ENCODE results near the gene BCL11B. TPM values are rescaled to one million over a fixed set of nuclear protein-coding genes. Genes with fewer than 3 reads are reported as not detected.
"Not testable (repeated sequence)": the region's sequence is repeated elsewhere in the genome, so short reads cannot be mapped to it uniquely, and the experiment has no call there.

The BCL11B gene
- total RNA-seq, 1 donor from 2014 or later, result 0.43 TPM

GRCh38 chr14:99242238-99242637, 29.8 kb downstream of the BCL11B start:
- DNase-seq (ENCODE audit: low spot score), result no peak
- ATAC-seq, result no peak

GRCh38 chr14:99241325-99242010, 30.5 kb downstream of the BCL11B start:
- ATAC-seq, result no peak
- no peak for DNase-seq (ENCODE audit: low spot score)

GRCh38 chr14:99240627-99241324, 31.2 kb downstream of the BCL11B start:
- DNase-seq (ENCODE audit: low spot score), result no peak
- ATAC-seq, result no peak

GRCh38 chr14:99239661-99240092, 32.3 kb downstream of the BCL11B start:
- DNase-seq (ENCODE audit: low spot score) (no peak), ATAC-seq (no peak)

- DNase-seq (ENCODE audit: low spot score) (no peak), ATAC-seq (no peak)
These were observed 33.8 kb downstream of the BCL11B start for GRCh38 chr14:99238216-99238615.

GRCh38 chr14:99237288-99237687, 34.7 kb downstream of the BCL11B start:
- no peak for ATAC-seq
- no peak for DNase-seq (ENCODE audit: low spot score)

GRCh38 chr14:99236386-99237138, 35.4 kb downstream of the BCL11B start:
- ATAC-seq, result no peak
- DNase-seq (ENCODE audit: low spot score), result no peak

- DNase-seq (ENCODE audit: low spot score), result no peak
- ATAC-seq, result no peak
These were observed 36.2 kb downstream of the BCL11B start for GRCh38 chr14:99235582-99236320.

GRCh38 chr14:99234961-99235571, 36.9 kb downstream of the BCL11B start:
- no peak for ATAC-seq
- no peak for DNase-seq (ENCODE audit: low spot score)

- DNase-seq (ENCODE audit: low spot score), result no peak
- ATAC-seq, result no peak
These were observed 37.6 kb downstream of the BCL11B start for GRCh38 chr14:99234355-99234754.

GRCh38 chr14:99233222-99234035, 38.6 kb downstream of the BCL11B start:
- DNase-seq (ENCODE audit: low spot score), result no peak
- no peak for ATAC-seq

- DNase-seq (ENCODE audit: low spot score) (no peak), ATAC-seq (no peak)
These were observed 39.2 kb downstream of the BCL11B start for GRCh38 chr14:99232714-99233214.

- no peak for ATAC-seq
- no peak for DNase-seq (ENCODE audit: low spot score)
These were observed 39.9 kb downstream of the BCL11B start for GRCh38 chr14:99231850-99232713.

GRCh38 chr14:99231161-99231849, 40.7 kb downstream of the BCL11B start:
- DNase-seq (ENCODE audit: low spot score), result no peak
- ATAC-seq, result no peak

GRCh38 chr14:99230208-99231151, 41.5 kb downstream of the BCL11B start:
- DNase-seq (ENCODE audit: low spot score), result no peak
- ATAC-seq, result no peak

- ATAC-seq, result no peak
- DNase-seq (ENCODE audit: low spot score), result no peak
These were observed 42.3 kb downstream of the BCL11B start for GRCh38 chr14:99229654-99230207.

GRCh38 chr14:99228760-99229159, 43.2 kb downstream of the BCL11B start:
- not testable (repeated sequence) for ATAC-seq; DNase-seq (ENCODE audit: low spot score)

Data from left lobe of liver (tissue), 2 donors.